ENCODE data around the gene WDR5B. TPM values are rescaled to one million over a fixed set of nuclear protein-coding genes. Genes with fewer than 3 reads are reported as not detected.

Gene WDR5B
- total RNA-seq, 1 experiment from 2014 or later = 9.4 TPM

- no peak for DNase-seq (ENCODE audit: low read depth)
Observed at GRCh38 chr3:122409446-122409845, 6.4 kb downstream of the WDR5B start.

DNA sequence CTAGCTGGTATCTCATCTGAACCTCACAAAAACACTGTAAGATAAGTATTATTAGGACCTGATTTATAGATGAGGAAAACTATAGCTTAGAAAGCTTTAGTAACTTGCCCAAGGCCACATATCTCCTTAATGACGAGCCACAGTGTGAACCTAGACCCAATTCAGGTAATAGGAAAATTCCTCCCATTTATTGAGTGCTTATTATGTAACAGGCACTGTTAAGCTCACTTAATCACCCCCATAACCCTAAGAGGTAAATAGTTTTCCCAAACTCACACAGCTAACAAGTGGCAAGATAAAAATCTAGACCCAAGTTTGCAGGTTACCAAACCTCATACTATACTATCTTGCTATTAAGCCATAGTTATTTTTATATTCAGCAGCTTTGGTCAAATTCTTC lies 7.9 kb downstream of the WDR5B start:
- no peak for DNase-seq (ENCODE audit: low read depth)

DNA sequence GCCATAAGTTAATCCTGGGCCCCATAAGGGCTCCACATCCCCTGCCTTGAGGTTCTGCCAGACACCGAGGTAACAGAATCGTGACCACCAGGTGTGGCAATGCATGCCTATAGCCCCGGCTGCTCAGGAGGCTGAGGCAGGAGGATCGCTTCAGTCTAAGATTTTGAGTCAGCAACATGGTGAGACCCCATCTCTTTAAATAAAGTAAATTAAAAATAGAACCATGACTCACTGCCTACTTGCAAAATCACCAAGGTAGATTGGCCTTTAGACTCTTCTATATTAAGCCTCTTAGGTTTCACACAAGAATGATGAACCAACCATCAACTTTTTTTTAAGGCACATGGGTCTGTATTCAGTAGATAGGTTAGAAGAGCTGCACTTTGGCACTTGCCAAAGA lies 9.7 kb downstream of the WDR5B start:
- DNase-seq (ENCODE audit: low read depth) = no peak

DNA sequence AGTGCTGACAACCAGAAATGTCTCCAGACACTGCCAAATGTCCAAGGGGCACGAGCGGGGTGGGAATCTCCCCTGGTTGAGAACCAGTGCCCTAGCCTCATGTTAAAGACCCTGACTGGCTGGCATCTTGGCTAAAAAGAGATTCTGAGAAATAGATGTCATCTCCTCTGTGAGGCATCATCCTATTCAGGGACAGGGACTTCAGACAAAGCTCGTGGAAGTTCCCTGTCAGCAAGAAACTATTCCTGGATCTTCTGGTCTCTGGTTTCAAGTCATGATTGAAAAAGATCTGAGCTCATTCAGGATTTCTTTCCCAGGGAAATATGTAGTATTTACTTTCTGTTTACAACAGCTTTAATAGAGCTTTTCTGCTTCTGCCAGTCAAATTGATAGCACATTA lies 10.8 kb downstream of the WDR5B start:
- DNase-seq (ENCODE audit: low read depth) = no peak

- peak; percentile 85 for DNase-seq (ENCODE audit: low read depth)
Observed at GRCh38 chr3:122403489-122403888, 12.4 kb downstream of the WDR5B start.

DNA sequence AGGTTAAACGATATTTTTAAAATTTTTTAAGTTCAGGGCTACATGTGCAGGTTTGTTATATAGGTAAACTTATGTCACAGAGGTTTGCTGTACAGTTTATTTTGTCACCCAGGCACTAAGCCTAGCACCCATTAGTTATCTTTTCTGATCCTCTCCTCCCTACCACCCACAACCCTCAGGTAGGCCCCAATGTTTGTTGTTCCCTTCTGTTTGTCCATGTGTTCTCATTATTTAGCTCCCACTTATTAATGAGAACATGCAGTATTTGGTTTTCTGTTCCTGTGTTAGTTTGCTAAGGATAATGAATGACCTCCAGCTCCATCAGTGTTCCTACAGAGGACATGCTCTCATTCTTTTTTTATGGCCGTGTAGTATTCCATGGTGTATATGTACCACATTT lies 16.9 kb downstream of the WDR5B start:
- no peak for DNase-seq (ENCODE audit: low read depth)

GRCh38 chr3:122397201-122397600 lies 18.7 kb downstream of the WDR5B start:
- no peak for DNase-seq (ENCODE audit: low read depth)

GRCh38 chr3:122396511-122396910 lies 19.4 kb downstream of the WDR5B start:
- no peak for DNase-seq (ENCODE audit: low read depth)

- DNase-seq (ENCODE audit: low read depth) = peak; percentile 15
Observed at GRCh38 chr3:122395582-122395981, 20.3 kb downstream of the WDR5B start.

DNA sequence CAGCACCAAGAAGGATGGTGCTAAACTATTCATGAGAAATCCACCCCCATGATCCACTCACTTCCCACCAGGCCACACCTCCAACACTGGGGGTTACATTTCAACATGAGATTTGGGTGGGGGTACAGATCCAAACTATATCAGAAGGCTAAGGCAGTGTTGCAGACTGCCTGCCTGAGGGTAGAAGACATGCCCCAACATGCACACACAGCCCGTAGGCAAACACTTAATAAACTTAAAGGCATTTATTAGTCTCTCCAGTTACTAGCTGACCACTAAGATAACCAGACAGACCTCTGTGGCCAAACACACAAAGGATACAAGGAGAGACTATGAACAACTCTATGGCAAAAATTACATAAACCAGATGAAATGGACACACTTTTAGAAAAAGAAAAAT lies 21.7 kb downstream of the WDR5B start:
- no peak for DNase-seq (ENCODE audit: low read depth)

DNA sequence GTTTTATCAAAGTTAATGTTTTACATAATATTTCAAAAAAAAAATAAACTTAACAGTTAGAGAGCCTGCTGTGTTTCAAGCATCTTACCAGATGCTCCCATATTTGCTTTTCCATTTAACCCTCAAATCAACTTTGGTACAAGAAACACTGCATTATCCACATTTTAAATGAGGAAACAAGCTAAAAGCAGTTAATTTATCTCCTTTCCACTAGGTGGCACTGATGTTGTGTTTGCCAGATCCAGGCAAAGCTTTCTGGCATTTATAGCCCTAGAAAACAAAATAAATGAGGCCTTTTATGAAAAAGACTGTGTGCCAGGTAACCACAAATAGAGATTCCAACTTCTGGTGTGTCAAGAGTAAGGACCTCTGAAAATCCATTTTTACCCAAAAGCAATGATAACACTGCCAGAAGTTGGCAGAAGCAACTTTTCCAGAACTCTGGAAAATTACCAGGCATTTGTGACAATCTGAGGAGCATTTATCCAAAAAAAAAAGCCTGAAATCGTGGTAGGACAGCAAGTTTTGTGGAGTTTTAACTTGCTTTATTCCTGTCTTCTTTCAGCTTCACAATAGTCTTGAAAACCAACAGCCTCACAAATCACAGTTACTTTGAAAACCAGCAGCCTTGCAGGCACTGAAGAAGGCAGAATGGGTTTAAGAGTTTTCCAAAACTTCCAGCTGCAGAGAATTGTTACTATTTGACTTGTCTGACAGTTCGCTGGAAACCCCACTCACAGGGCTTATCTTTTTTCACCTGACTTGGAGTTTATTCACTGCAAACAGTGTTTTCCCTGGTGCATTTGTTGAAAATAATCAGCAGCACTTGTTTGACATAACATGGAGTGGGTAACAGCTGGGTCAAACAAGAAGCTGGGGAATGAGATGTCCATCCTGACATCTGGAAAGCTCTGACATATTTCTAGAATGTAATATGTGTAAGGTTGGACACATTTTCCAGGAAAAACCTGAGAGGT lies 22.7 kb downstream of the WDR5B start:
- peak; percentile 59 for DNase-seq (ENCODE audit: low read depth)

- DNase-seq (ENCODE audit: low read depth) = no peak
Observed at GRCh38 chr3:122391681-122392446, 24.0 kb downstream of the WDR5B start.

DNA sequence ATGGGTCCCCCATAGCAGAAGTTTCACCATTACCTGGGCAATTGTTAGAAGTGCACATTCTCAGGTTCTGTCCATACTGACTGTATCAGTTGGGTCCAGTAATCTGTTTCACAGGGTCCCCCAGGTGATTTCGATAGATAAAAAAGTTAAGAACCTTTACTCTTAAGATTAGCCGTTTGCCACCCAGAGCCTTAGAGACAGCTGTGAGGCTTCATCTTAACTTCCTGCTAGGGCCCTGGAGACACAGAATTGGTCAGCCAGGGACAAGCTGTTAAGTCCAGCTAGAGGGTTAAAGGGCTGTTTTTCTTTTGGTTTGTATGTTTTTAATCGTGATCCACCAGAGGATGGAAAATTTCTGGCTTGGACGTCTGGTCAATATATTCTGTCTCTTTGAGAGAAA lies 25.2 kb downstream of the WDR5B start:
- DNase-seq (ENCODE audit: low read depth) = no peak

DNA sequence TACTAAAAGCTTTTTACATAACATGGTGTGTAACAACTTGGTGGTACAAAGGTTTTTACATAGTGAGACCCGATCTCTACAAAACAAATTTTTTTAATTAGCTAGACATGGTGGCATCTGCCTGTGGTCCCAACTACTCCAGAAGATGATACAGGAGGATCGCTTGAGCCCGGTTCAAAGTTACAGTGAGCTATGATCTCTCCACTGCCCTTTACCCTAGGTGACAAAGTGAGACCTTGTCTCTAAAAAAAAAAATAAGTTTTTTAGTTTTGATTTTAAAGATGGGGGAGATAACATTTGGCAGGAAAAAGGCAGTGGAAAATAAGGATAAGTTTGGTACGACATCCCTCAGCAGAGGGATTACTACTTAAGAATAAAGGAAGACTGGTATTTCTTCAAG lies 26.0 kb downstream of the WDR5B start:
- no peak for DNase-seq (ENCODE audit: low read depth)

GRCh38 chr3:122389197-122389596 lies 26.7 kb downstream of the WDR5B start:
- DNase-seq (ENCODE audit: low read depth) = no peak

DNA sequence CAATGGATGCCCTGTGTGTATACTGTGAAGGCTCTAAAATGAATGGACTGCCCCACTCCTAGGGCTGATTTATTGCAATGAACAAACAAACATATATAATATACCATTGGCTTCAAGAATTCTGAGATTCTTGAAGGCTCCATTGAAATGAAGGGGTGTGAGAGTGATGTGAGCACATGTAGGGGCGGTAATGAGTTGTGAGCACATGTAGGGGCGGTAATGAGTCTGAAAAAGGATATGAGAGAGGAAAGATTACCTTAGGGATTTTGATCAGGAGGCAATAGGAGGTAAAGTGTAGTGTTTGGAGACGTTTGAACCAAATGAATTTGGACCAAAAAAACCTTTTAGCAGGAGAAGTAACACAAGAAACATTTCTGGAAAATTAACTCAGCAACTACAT lies 28.2 kb downstream of the WDR5B start:
- no peak for DNase-seq (ENCODE audit: low read depth)

GRCh38 chr3:122383771-122384697 lies 31.8 kb downstream of the WDR5B start, which contains the start of gene FAM162A:
Gene FAM162A (plus strand): TSS chr3:122384182. CDS start chr3:122384266, 84 bp downstream.
- DNase-seq (ENCODE audit: low read depth) = peak; percentile 93

DNA sequence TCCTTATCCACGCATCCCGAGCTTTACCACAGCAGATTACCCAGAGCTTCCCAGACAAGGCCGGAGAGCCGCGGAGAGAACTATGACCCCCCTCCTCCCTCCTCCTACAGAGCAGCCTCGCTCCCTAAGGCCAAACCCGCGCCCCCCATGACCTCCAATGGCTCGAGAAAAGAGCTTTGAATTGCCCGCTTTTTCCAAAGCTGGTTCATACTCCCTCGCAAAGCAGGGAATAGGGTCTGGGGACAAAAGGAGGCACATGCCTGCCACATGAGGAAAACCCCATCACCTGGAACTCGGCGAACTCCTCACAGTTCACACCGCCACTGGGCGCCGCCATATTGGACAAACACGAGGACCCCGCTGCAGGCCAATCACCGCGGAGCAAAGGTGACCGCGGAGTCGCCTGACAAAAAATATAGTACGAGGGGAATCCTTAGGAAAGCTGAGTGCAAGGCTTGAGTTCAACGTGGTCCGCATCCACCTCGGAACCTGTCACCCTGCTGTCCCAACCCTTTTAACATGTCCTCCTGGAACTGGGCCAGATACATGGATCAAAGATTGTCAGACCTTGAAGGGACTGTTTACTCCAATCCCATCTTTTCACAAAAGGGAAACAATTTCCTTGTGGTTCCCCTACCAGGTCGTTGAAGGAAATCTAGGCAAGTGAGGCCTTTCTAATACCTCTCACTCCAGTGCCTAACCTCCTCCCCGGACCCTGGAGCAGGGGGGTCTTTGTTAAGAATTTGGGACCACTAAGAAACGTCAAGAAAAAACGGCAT lies 32.8 kb downstream of the WDR5B start, which contains the start of gene MIX23:
MIX23 (minus strand) TSS at position 344 of the 779 bp plus-strand sequence; CDS start at position 337, 7 bp downstream.
- peak; percentile 87 for DNase-seq (ENCODE audit: low read depth)

DNA sequence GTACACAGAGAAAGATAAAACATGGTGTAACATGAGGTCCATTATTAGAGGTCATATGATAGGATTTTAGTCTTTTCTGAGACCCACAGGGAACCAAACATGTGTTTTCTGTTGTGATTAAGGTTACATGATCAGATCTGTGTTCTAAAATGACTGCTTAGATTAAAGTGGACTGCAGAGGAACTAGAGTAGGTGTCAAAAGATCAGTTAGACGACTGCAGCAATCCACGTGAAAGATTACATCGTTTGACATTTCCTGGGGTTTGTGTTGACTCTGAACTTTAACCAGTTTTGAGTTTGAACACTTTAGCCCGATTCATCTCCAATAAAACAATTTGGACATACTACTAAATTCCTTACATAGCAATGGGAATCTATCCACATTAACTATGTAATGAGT lies 37.9 kb downstream of the WDR5B start:
- no peak for DNase-seq (ENCODE audit: low read depth)

- DNase-seq (ENCODE audit: low read depth) = no peak
Observed at GRCh38 chr3:122374034-122374433, 41.8 kb downstream of the WDR5B start.

- DNase-seq (ENCODE audit: low read depth) = no peak
Observed at GRCh38 chr3:122366379-122366749, 49.5 kb downstream of the WDR5B start.

Measured in RPMI7951 (cell line).